GM19023 (cell line): ENCODE data around the gene GET4.
A peak's percentile ranks its signal among the peaks of the same experiment; 100 is the strongest.
"Not testable (repeated sequence)": the region's sequence is repeated elsewhere in the genome, so short reads cannot be mapped to it uniquely, and the experiment has no call there.

Experiments
- ATAC-seq: cut with Tn5 transposase; IDR thresholded peaks from one replicate; pipeline ENCODE4 v1.9.1; 2021; ENCODE audit warnings: mild to moderate bottlenecking, moderate library complexity; ENCODE audit not compliant: unreplicated experiment

The GET4 gene

GRCh38 chr7:868189-868486 is 8.2 kb upstream of the GET4 start:
- ATAC-seq, result no peak

GRCh38 chr7:869348-869747 is 7.0 kb upstream of the GET4 start:
- no peak for ATAC-seq

GRCh38 chr7:871900-872537 is 4.3 kb upstream of the GET4 start:
- no peak for ATAC-seq

- not testable (repeated sequence) for ATAC-seq
These were observed 3.7 kb upstream of the GET4 start for GRCh38 chr7:872685-873084.

- ATAC-seq, result no peak
These were observed 2.9 kb upstream of the GET4 start for GRCh38 chr7:873367-874002.

- ATAC-seq, result no peak
These were observed 2.2 kb upstream of the GET4 start for GRCh38 chr7:874031-874749.

GRCh38 chr7:875051-875450 is 1.3 kb upstream of the GET4 start:
- ATAC-seq, result no peak

- ATAC-seq, result no peak
These were observed 778 bp upstream of the GET4 start for GRCh38 chr7:875476-876076.

- peak; percentile 34 for ATAC-seq
These were observed 588 bp downstream of the GET4 start for GRCh38 chr7:876972-877311.

GRCh38 chr7:877312-878232 is 1.2 kb downstream of the GET4 start:
- no peak for ATAC-seq

- ATAC-seq, result no peak
These were observed 2.7 kb downstream of the GET4 start for GRCh38 chr7:879093-879492.

- no peak for ATAC-seq
These were observed 3.4 kb downstream of the GET4 start for GRCh38 chr7:879706-880105.

- ATAC-seq, result no peak
These were observed 4.1 kb downstream of the GET4 start for GRCh38 chr7:880450-880849.

- ATAC-seq, result no peak
These were observed 5.3 kb downstream of the GET4 start for GRCh38 chr7:881441-882234.

- ATAC-seq, result no peak
These were observed 6.1 kb downstream of the GET4 start for GRCh38 chr7:882336-883035.

GRCh38 chr7:883055-884021 is 7.0 kb downstream of the GET4 start:
- ATAC-seq, result no peak

- ATAC-seq, result no peak
These were observed 8.0 kb downstream of the GET4 start for GRCh38 chr7:884191-885003.
